IMR-90 (cell line): ENCODE measurements around the gene PAX8. TPM values are rescaled to one million over a fixed set of nuclear protein-coding genes. Genes with fewer than 3 reads are reported as not detected.

Experiments
- ATAC-seq: fragments of 200-7000 bp; cut with Tn5 transposase; 2 replicates; pipeline ENCODE4 v1.9.1; 2020; ENCODE audit warnings: low read depth, mild to moderate bottlenecking, moderate library complexity
- BruUV-seq: library from RNA; stranded (reverse); fragments of 400-500 nt; replicated peaks from 2 replicates; lab custom pipeline; 2021; lab: Mats Ljungman, UMichigan
- CTCF ChIA-PET: fragments of 300-600 bp; formaldehyde crosslinking; extraction: SDS; loops from one replicate; lab custom pipeline; 2021; ENCODE audit warnings: antibody characterized with exemption; lab: Yijun Ruan, JAX
- POLR2A ChIA-PET: fragments of 300-600 bp; sonication (Branson Sonifier 250); formaldehyde crosslinking; loops from one replicate; lab custom pipeline; 2022; ENCODE audit warnings: antibody characterized with exemption; ENCODE audit not compliant: unreplicated experiment; lab: Charles Lee
- DNase-seq: peaks from one replicate; pipeline ENCODE4 v3.0.0; 2013
- H2AFZ ChIP-seq: replicated peaks from 2 replicates; pipeline ENCODE3; 2013; ENCODE audit warnings: low read length, mild to moderate bottlenecking; ENCODE audit not compliant: poor library complexity
- H2AK5ac ChIP-seq: 2 replicates; pipeline ENCODE4 v1.6.1; 2013; ENCODE audit warnings: low read depth, low read length, inconsistent platforms
- H2AK9ac ChIP-seq: replicated peaks from 2 replicates; pipeline ENCODE3; 2013; ENCODE audit warnings: mild to moderate bottlenecking, low read depth, low read length, moderate library complexity; ENCODE audit not compliant: poor library complexity
- H2BK120ac ChIP-seq: 2 replicates; pipeline ENCODE4 v1.6.1; 2013; ENCODE audit warnings: low read depth, low read length, inconsistent platforms
- H2BK15ac ChIP-seq: 3 replicates; pipeline ENCODE4 v1.6.1; 2013; ENCODE audit warnings: low read depth, low read length, inconsistent platforms
- H2BK20ac ChIP-seq: 2 replicates; pipeline ENCODE4 v1.6.1; 2013; ENCODE audit warnings: low read depth, mild to moderate bottlenecking, inconsistent platforms, low read length, moderate library complexity
- H2BK5ac ChIP-seq: 2 replicates; pipeline ENCODE4 v1.6.1; 2013; ENCODE audit warnings: mild to moderate bottlenecking, low read depth, low read length, inconsistent platforms; ENCODE audit not compliant: poor library complexity, severe bottlenecking
- H3K14ac ChIP-seq: replicated peaks from 2 replicates; pipeline ENCODE4 v1.6.1; 2013; ENCODE audit warnings: low read depth, low read length, inconsistent platforms
- H3K18ac ChIP-seq: 2 replicates; pipeline ENCODE4 v1.6.1; 2013; ENCODE audit warnings: low read depth, low read length, control low read depth
- H3K23ac ChIP-seq: 2 replicates; pipeline ENCODE4 v1.6.1; 2013; ENCODE audit warnings: low read depth, low read length, inconsistent platforms
- H3K27ac ChIP-seq: 2 replicates; pipeline ENCODE4 v1.5.1; 2013; ENCODE audit warnings: mild to moderate bottlenecking, control low read depth, low read length; ENCODE audit not compliant: insufficient read depth
- H3K27me3 ChIP-seq: 2 replicates; pipeline ENCODE4 v1.6.1; 2013; ENCODE audit warnings: low read length; ENCODE audit not compliant: control insufficient read depth, insufficient read depth
- H3K36me3 ChIP-seq: 2 replicates; pipeline ENCODE4 v1.6.1; 2013; ENCODE audit warnings: low read length, mixed read lengths; ENCODE audit not compliant: control insufficient read depth, insufficient read depth
- H3K4ac ChIP-seq: 2 replicates; pipeline ENCODE4 v1.6.1; 2013; ENCODE audit warnings: low read depth, low read length, inconsistent platforms
- H3K4me1 ChIP-seq: 2 replicates; pipeline ENCODE4 v1.6.1; 2013; ENCODE audit warnings: low read length, mixed read lengths; ENCODE audit not compliant: control insufficient read depth, insufficient read depth
- H3K4me2 ChIP-seq: 2 replicates; pipeline ENCODE4 v1.6.1; 2013; ENCODE audit warnings: low read depth, mild to moderate bottlenecking, control low read depth, low read length, moderate library complexity
- H3K4me3 ChIP-seq: 2 replicates; pipeline ENCODE4 v1.5.1; 2013; ENCODE audit warnings: low read depth, mild to moderate bottlenecking, control low read depth, low read length, moderate library complexity; ENCODE audit not compliant: insufficient read depth
- H3K56ac ChIP-seq: 2 replicates; pipeline ENCODE4 v1.6.1; 2013; ENCODE audit warnings: low read length, inconsistent platforms; ENCODE audit not compliant: insufficient read depth; ENCODE audit errors: extremely low read depth
- H3K79me1 ChIP-seq, 2 experiments: 2 replicates each; pipeline ENCODE4 v1.6.1; 2013; ENCODE audit warnings: low read length in 2 of 2, inconsistent platforms in 1 of 2, low read depth in 1 of 2
- H3K9ac ChIP-seq: 2 replicates; pipeline ENCODE4 v1.6.1; 2013; ENCODE audit warnings: low read depth, low read length, control low read depth
- H3K9me1 ChIP-seq: 2 replicates; pipeline ENCODE4 v1.6.1; 2013; ENCODE audit warnings: low read length, inconsistent platforms; ENCODE audit not compliant: insufficient read depth
- H3K9me3 ChIP-seq: 2 replicates; pipeline ENCODE4 v1.6.1; 2013; ENCODE audit warnings: low read length; ENCODE audit not compliant: control insufficient read depth, insufficient read depth
- H4K20me1 ChIP-seq: 2 replicates; pipeline ENCODE4 v1.6.1; 2013; ENCODE audit warnings: low read length, inconsistent platforms; ENCODE audit not compliant: insufficient read depth
- H4K5ac ChIP-seq: 2 replicates; pipeline ENCODE4 v1.6.1; 2013; ENCODE audit warnings: mild to moderate bottlenecking, low read depth, low read length, control low read depth
- H4K8ac ChIP-seq, 2 experiments: 2 replicates each; pipeline ENCODE4 v1.6.1; 2013; ENCODE audit warnings: low read depth in 2 of 2, low read length in 2 of 2, control low read depth in 1 of 2, inconsistent platforms in 1 of 2
- H4K91ac ChIP-seq: 2 replicates; pipeline ENCODE4 v1.6.1; 2013; ENCODE audit warnings: low read depth, low read length, inconsistent platforms; ENCODE audit not compliant: insufficient read depth
- BHLHE40 ChIP-seq: fragments of 150-350 bp; IDR thresholded peaks from 2 replicates; pipeline ENCODE4 v1.6.1; 2016; ENCODE audit warnings: mild to moderate bottlenecking, low read depth, low read length
- CEBPB ChIP-seq: IDR thresholded peaks from 2 replicates; pipeline ENCODE4 v1.6.1; 2012; ENCODE audit warnings: low read depth, low read length, improper control_type of control experiment
- CHD1 ChIP-seq: IDR thresholded peaks from 2 replicates; pipeline ENCODE4 v1.6.1; 2012; ENCODE audit warnings: low read depth, low read length, improper control_type of control experiment
- FOS ChIP-seq: fragments of 150-350 bp; IDR thresholded peaks from 2 replicates; pipeline ENCODE4 v1.6.1; 2016; ENCODE audit warnings: low read depth, low read length
- MAFK ChIP-seq: IDR thresholded peaks from 2 replicates; pipeline ENCODE4 v1.6.1; 2012; ENCODE audit warnings: low read depth, low read length, improper control_type of control experiment
- NFE2L2 ChIP-seq: fragments of 150-350 bp; IDR thresholded peaks from 2 replicates; pipeline ENCODE4 v1.6.1; 2016; ENCODE audit warnings: low read depth, mild to moderate bottlenecking, low read length
- POLR2A ChIP-seq: IDR thresholded peaks from 2 replicates; pipeline ENCODE4 v1.6.1; 2012; ENCODE audit warnings: mild to moderate bottlenecking, low read depth, low read length
- RCOR1 ChIP-seq: IDR thresholded peaks from 2 replicates; pipeline ENCODE4 v1.6.1; 2012; ENCODE audit warnings: mild to moderate bottlenecking, low read length, improper control_type of control experiment; ENCODE audit not compliant: insufficient replicate concordance
- RFX5 ChIP-seq: IDR thresholded peaks from 2 replicates; pipeline ENCODE4 v1.8.0; 2012; ENCODE audit warnings: low read depth, mild to moderate bottlenecking, low read length, moderate library complexity
- SMC3 ChIP-seq: fragments of 150-350 bp; IDR thresholded peaks from 2 replicates; pipeline ENCODE4 v1.6.1; 2016; ENCODE audit warnings: low read depth, mild to moderate bottlenecking, antibody characterized with exemption, low read length, moderate library complexity
- USF2 ChIP-seq: fragments of 150-350 bp; IDR thresholded peaks from 2 replicates; pipeline ENCODE4 v1.6.1; 2017; ENCODE audit warnings: mild to moderate bottlenecking, antibody characterized with exemption, low read length, low read depth
- dilution Hi-C: fragments of 300-500 bp; cut with HindIII; formaldehyde crosslinking; loops from one replicate; pipeline ENCODE4 v1.14.3; 2018; ENCODE audit warnings: low sequenced_read_pairs; ENCODE audit not compliant: unreplicated experiment
- in situ Hi-C: fragments of 300-500 bp; cut with MboI; formaldehyde crosslinking; loops from 3 replicates; pipeline ENCODE4 v1.14.3; 2019; ENCODE audit warnings: low sequenced_read_pairs, inconsistent platforms, mixed read lengths
- intact Hi-C: fragments of 100-400 bp; cut with micrococcal nuclease; formaldehyde crosslinking; loops from 2 replicates; pipeline ENCODE4 v1.10.0; 2022
- polyA plus RNA-seq, 3 experiments: library from polyadenylated mRNA; depleted of rRNA; stranded (reverse); fragments of >200 nt; gene quantifications; 2 replicates each; pipeline ENCODE4 v1.2.3, GENCODE V29; 2012; ENCODE audit warnings: low replicate concordance in 1 of 3
- total RNA-seq: library from RNA; depleted of rRNA; stranded (reverse); fragments of >200 nt; gene quantifications from 2 replicates; pipeline ENCODE4 v1.2.3, GENCODE V29; 2012
- TF ChIP-seq, protein P1 (sequence below): fragments of 150-350 bp; IDR thresholded peaks from 2 replicates; pipeline ENCODE4 v1.6.1; 2016; ENCODE audit warnings: low read depth, mild to moderate bottlenecking, low read length, moderate library complexity, borderline replicate concordance

Gene PAX8
- total and polyA plus RNA-seq, 2 of the 4 experiments (the other 2 are of a cell fraction): 0.18 to 1.5 TPM

- BruUV-seq: no TSS peak
- TF ChIP-seq USF2 (no peak), CEBPB (peak; percentile 8; the same call in 1 of the 2 replicates), CHD1 (no peak), RCOR1 (no peak), FOS (no peak), NFE2L2 (no peak), SMC3 (no peak), RFX5 (no peak), POLR2A (no peak), BHLHE40 (peak; percentile 51; the same call in 1 of the 2 replicates), MAFK (peak; percentile 42; the same call in 1 of the 2 replicates)
- TF ChIP-seq, protein P1, sequence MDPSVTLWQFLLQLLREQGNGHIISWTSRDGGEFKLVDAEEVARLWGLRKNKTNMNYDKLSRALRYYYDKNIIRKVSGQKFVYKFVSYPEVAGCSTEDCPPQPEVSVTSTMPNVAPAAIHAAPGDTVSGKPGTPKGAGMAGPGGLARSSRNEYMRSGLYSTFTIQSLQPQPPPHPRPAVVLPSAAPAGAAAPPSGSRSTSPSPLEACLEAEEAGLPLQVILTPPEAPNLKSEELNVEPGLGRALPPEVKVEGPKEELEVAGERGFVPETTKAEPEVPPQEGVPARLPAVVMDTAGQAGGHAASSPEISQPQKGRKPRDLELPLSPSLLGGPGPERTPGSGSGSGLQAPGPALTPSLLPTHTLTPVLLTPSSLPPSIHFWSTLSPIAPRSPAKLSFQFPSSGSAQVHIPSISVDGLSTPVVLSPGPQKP: no peak
- Histone ChIP-seq H4K91ac (no peak overlapping the region), H2AK5ac (no peak overlapping the region), H3K27ac (no peak overlapping the region), H3K27me3 (peaks cover 3% of the 10 kb centered on the region; the same call in 1 of the 2 replicates), H3K4me3 (no peak overlapping the region), H3K14ac (no peak overlapping the region), H4K5ac (no peak overlapping the region), H4K20me1 (no peaks in the 10 kb centered on the region), H3K4me1 (no peaks in the 10 kb centered on the region), H2BK5ac (no peak overlapping the region), H4K8ac (no peak overlapping the region), H3K23ac (no peak overlapping the region), H3K36me3 (no peaks in the 10 kb centered on the region), H3K56ac (no peak overlapping the region), H3K4me2 (no peak overlapping the region), H3K18ac (no peak overlapping the region), H2BK15ac (no peak overlapping the region), H3K4ac (no peak overlapping the region), H2AFZ (no peak overlapping the region), H3K9me1 (no peaks in the 10 kb centered on the region; the same call in 1 of the 2 replicates), H2BK20ac (no peak overlapping the region), H3K79me1 (no peaks in the 10 kb centered on the region), H2AK9ac (peak overlapping the region; percentile 52), H3K9me3 (no peaks in the 10 kb centered on the region), H2BK120ac (no peak overlapping the region), H3K9ac (no peak overlapping the region)
- dilution Hi-C loops (no loop called here), intact Hi-C loops (loop anchor here (5.0 kb wide), 1 partner anchor 189 kb away; no protein-coding TSS in a partner anchor), in situ Hi-C loops (no loop called here)
- ATAC-seq (no peak), DNase-seq (peak; percentile 59)
- ChIA-PET POLR2A (no interaction called here), CTCF (interaction anchor here (0.7 to 2.8 kb wide), 3 partner anchors 35 to 187 kb away, joined by 3 to 19 read pairs (median 10); no protein-coding TSS in a partner anchor)
These were observed 75.5 kb downstream of the PAX8 start for GRCh38 chr2:113203217-113203530.
